Keratinocyte (primary cell): ENCODE data around the gene CLDN1. TPM values are rescaled to one million over a fixed set of nuclear protein-coding genes. Genes with fewer than 3 reads are reported as not detected.
A peak's percentile ranks its signal among the peaks of the same experiment; 100 is the strongest.

Experiments
- DNase-seq: peaks from one replicate; pipeline ENCODE4 v3.0.0-alpha.2; 2011; ENCODE audit warnings: low read depth, missing footprints, low spot score
- FAIRE-seq: peaks from 2 replicates; lab custom pipeline; 2011; peaks lifted over from hg19 to GRCh38; lab: Jason Lieb, UNC
- H2AFZ ChIP-seq: 2 replicates; pipeline ENCODE4 v1.6.0; 2012; ENCODE audit warnings: low read length, control low read depth, inconsistent platforms; ENCODE audit not compliant: control insufficient read depth
- H3K27ac ChIP-seq: 2 replicates; pipeline ENCODE4 v1.5.1; 2011; ENCODE audit warnings: low read length; ENCODE audit not compliant: control insufficient read depth, insufficient read depth
- H3K27me3 ChIP-seq: 3 replicates; pipeline ENCODE4 v1.6.0; 2011; ENCODE audit warnings: low read length; ENCODE audit not compliant: control insufficient read depth, insufficient read depth; ENCODE audit errors: extremely low read depth
- H3K36me3 ChIP-seq, 2 experiments: 2 replicates in 1 of 2; 3 replicates in 1 of 2; pipeline ENCODE4 v1.5.1; 2011; ENCODE audit warnings: low read length in 2 of 2, mild to moderate bottlenecking in 1 of 2; ENCODE audit not compliant: control insufficient read depth in 2 of 2, insufficient read depth in 2 of 2; ENCODE audit errors: extremely low read depth in 1 of 2
- H3K4me1 ChIP-seq: 3 replicates; pipeline ENCODE4 v1.5.1; 2011; ENCODE audit warnings: low read length; ENCODE audit not compliant: control insufficient read depth, insufficient read depth; ENCODE audit errors: extremely low read depth
- H3K4me2 ChIP-seq: 3 replicates; pipeline ENCODE4 v1.6.0; 2011; ENCODE audit warnings: low read depth, low read length; ENCODE audit not compliant: control insufficient read depth, insufficient read depth; ENCODE audit errors: extremely low read depth
- H3K4me3 ChIP-seq, 3 experiments: fragments of 200-600 bp in 1 of 3; sonication (generic) in 1 of 3; 2 replicates in 2 of 3; 3 replicates in 1 of 3; pipeline ENCODE4 v1.5.1; 2011 to 2016; ENCODE audit warnings: low read length in 3 of 3, mild to moderate bottlenecking in 3 of 3, control low read depth in 2 of 3, inconsistent platforms in 1 of 3, low read depth in 1 of 3, mixed read lengths in 1 of 3, mixed run types in 1 of 3, moderate library complexity in 1 of 3; ENCODE audit not compliant: control insufficient read depth in 2 of 3, insufficient read depth in 2 of 3; ENCODE audit errors: extremely low read depth in 1 of 3
- H3K79me2 ChIP-seq: 2 replicates; pipeline ENCODE4 v1.6.0; 2012; ENCODE audit warnings: low read length; ENCODE audit not compliant: control insufficient read depth, insufficient read depth
- H3K9ac ChIP-seq: 3 replicates; pipeline ENCODE4 v1.6.0; 2011; ENCODE audit warnings: low read length; ENCODE audit not compliant: control insufficient read depth, insufficient read depth; ENCODE audit errors: extremely low read depth
- H3K9me1 ChIP-seq: 3 replicates; pipeline ENCODE4 v1.6.0; 2011; ENCODE audit warnings: low read length; ENCODE audit not compliant: control insufficient read depth, insufficient read depth; ENCODE audit errors: extremely low read depth
- H3K9me3 ChIP-seq: 2 replicates; pipeline ENCODE4 v1.5.1; 2012; ENCODE audit warnings: low read depth, low read length; ENCODE audit not compliant: control insufficient read depth
- H4K20me1 ChIP-seq: 3 replicates; pipeline ENCODE4 v1.6.0; 2011; ENCODE audit warnings: low read length; ENCODE audit not compliant: control insufficient read depth, insufficient read depth; ENCODE audit errors: extremely low read depth
- CTCF ChIP-seq, 3 experiments: IDR thresholded peaks in 1 of 3; conservative IDR thresholded peaks in 1 of 3; optimal IDR thresholded peaks in 1 of 3; 2 replicates in 2 of 3; 3 replicates in 1 of 3; pipeline versions ENCODE3 to v1.5.1; 2011; ENCODE audit warnings: low read length in 3 of 3, mild to moderate bottlenecking in 3 of 3, moderate library complexity in 2 of 3, control low read depth in 1 of 3, inconsistent platforms in 1 of 3; ENCODE audit not compliant: insufficient read depth in 2 of 3; ENCODE audit errors: extremely low read depth in 1 of 3
- EZH2 ChIP-seq: IDR thresholded peaks from one replicate; pipeline ENCODE4 v1.6.1; 2012; ENCODE audit warnings: inconsistent platforms, mild to moderate bottlenecking, low read length, moderate library complexity
- dilution Hi-C: fragments of 300-500 bp; cut with MboI; formaldehyde crosslinking; loops from one replicate; pipeline ENCODE4 v1.7.0; 2020; ENCODE audit warnings: low sequenced_read_pairs; ENCODE audit not compliant: extremely low pct_ligation_motif_present
- polyA plus RNA-seq, 5 experiments: library from polyadenylated mRNA; depleted of rRNA in 3 of 5; stranded (reverse) in 3 of 5; stranded (forward) in 1 of 5; unstranded in 1 of 5; fragments of >200 nt; gene quantifications; 1 replicate in 1 of 5; 2 replicates in 3 of 5; 3 replicates in 1 of 5; pipeline versions ENCODE4 v1.2.1 to v1.2.3, GENCODE V29; 2011 to 2012; ENCODE audit warnings: missing spikeins in 2 of 5, low read depth in 1 of 5, low replicate concordance in 1 of 5

CLDN1 gene
- polyA plus RNA-seq, 1 donor (not counting 4 experiments of a cell fraction or from before 2014, with no cell fraction given) = 218 TPM

- DNase-seq (no peak), FAIRE-seq (no peak)
- Histone ChIP-seq H3K79me2 (peaks cover 17% of the 10 kb centered on the region), H3K9me3 (no peaks in the 10 kb centered on the region), H2AFZ (no peak overlapping the region), H3K27me3 (no peaks in the 10 kb centered on the region), H3K4me2 (peak overlapping the region; percentile 91), H3K9me1 (no peaks in the 10 kb centered on the region), H3K36me3 (no peaks in the 10 kb centered on the region), H4K20me1 (no peaks in the 10 kb centered on the region), H3K27ac (peak overlapping the region; percentile 75), H3K4me3 (peak overlapping the region; percentile 69 to 86 (median 83)), H3K9ac (peak overlapping the region; percentile 86), H3K4me1 (peaks cover 46% of the 10 kb centered on the region)
- dilution Hi-C loops = no loop called here
- TF ChIP-seq EZH2 = no peak
- no peak for TF ChIP-seq CTCF (optimal IDR thresholded peaks at IDR 0.05 in 1 of 3, IDR thresholded peaks at IDR 0.05 in 1 of 3, conservative IDR thresholded peaks at IDR 0.05 in 1 of 3; ENCODE audit: extremely low read depth in 1 of 3, insufficient read depth in 2 of 3, low read length in 3 of 3)
Observed at GRCh38 chr3:190320594-190321362, 1.5 kb downstream of the CLDN1 start.

- peak; percentile 99 for FAIRE-seq
- peak overlapping the region; percentile 86 for H3K9ac ChIP-seq
- no peaks in the 10 kb centered on the region for H3K9me3 ChIP-seq
- dilution Hi-C loops = no loop called here
- peak; percentile 80 for DNase-seq
- no peak overlapping the region for H2AFZ ChIP-seq
- no peaks in the 10 kb centered on the region for H3K27me3 ChIP-seq
- TF ChIP-seq CTCF (optimal IDR thresholded peaks at IDR 0.05 in 1 of 3, IDR thresholded peaks at IDR 0.05 in 1 of 3, conservative IDR thresholded peaks at IDR 0.05 in 1 of 3; ENCODE audit: extremely low read depth in 1 of 3, insufficient read depth in 2 of 3, low read length in 3 of 3) = no peak
- TF ChIP-seq EZH2 = no peak
- peak overlapping the region; percentile 75 for H3K27ac ChIP-seq
- H3K36me3 ChIP-seq = no peaks in the 10 kb centered on the region
- H3K4me1 ChIP-seq = peaks cover 43% of the 10 kb centered on the region
- H3K4me2 ChIP-seq = peak overlapping the region; percentile 91
- H4K20me1 ChIP-seq = no peaks in the 10 kb centered on the region
- H3K79me2 ChIP-seq = peaks cover 18% of the 10 kb centered on the region
- H3K9me1 ChIP-seq = no peaks in the 10 kb centered on the region
- H3K4me3 ChIP-seq = peak overlapping the region; percentile 7 to 86 (median 83)
Observed at GRCh38 chr3:190319660-190320059, 2.6 kb downstream of the CLDN1 start.
